Heart left ventricle (tissue), 13 donors: ENCODE measurements around the gene TMEM106A.
"Not testable (repeated sequence)": the region's sequence is repeated elsewhere in the genome, so short reads cannot be mapped to it uniquely, and the experiment has no call there.

Experiments
- POLR2A ChIP-seq, 2 donors: fragments of 450-650 bp; IDR thresholded peaks; one replicate each; pipeline ENCODE4 v1.6.1; 2017; ENCODE audit warnings: antibody characterized with exemption in 2 of 2, mild to moderate bottlenecking in 2 of 2, moderate library complexity in 2 of 2
- TF ChIP-seq, protein P1 (sequence below), 12 donors: fragments of 200-600 bp; sonication (generic) in 4 of 12; IDR thresholded peaks; one replicate each; pipeline versions ENCODE4 v1.5.0 to v1.8.0; 2018 to 2022; ENCODE audit warnings: antibody characterized with exemption in 12 of 12, mild to moderate bottlenecking in 5 of 12
- donor health status: ischemic (EF 13 %, LVEDD 7.1; RV severe dilation, severe dysfunction).
- donor health status: DM: no; HTN: yes; CAD: no.
- donor health status: DM: no; HTN: no; CAD: no.
- donor health status: ischemic (EF 25% LVEDD 6.9; RV normal size, moderate dysfunction).
- donor health status: ischemic (EF 25% LVEDD 5.7; RV mildly dilated, moderate dysfunction).
- donor health status: ischemic (EF 35%, LVEDD 5.7; RV mildly dilated, moderate dysfunction).
- donor health status: nonischemic (EF 11% LVEDD 7.7; RV severe dilation, severe dysfunction).
- donor health status: DM: yes; HTN: yes; CAD: no.
- donor health status: PGD.
- donor health status: ischemic (EF 29% LVEDD 5.4; RV normal size, mild dysfunction).
- donor health status: nonischemic (EF 23%, LVEDD 6.1; RV moderate dilation, normal function).

DNA sequence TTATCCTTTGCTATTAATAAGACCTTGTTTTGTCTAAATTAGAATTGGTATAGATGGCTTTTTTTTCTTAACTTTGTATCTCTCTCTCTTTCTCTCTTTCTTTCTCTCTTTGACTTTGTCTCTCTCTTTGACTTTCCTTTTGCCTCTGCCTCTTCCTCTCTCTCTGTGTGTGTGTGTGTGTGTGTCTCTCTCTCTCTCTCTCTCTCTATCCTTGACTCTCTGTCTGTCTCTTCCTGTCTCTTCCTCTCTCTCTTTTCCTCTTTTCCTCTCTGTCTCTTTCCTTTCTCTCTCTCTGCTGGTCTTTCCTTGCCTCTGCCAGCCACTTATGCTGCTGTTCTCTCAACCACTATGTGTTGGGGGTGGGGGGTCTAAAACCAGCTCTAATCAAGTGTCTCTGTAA lies 45.7 kb upstream of the TMEM106A start:
- TF ChIP-seq, protein P1, sequence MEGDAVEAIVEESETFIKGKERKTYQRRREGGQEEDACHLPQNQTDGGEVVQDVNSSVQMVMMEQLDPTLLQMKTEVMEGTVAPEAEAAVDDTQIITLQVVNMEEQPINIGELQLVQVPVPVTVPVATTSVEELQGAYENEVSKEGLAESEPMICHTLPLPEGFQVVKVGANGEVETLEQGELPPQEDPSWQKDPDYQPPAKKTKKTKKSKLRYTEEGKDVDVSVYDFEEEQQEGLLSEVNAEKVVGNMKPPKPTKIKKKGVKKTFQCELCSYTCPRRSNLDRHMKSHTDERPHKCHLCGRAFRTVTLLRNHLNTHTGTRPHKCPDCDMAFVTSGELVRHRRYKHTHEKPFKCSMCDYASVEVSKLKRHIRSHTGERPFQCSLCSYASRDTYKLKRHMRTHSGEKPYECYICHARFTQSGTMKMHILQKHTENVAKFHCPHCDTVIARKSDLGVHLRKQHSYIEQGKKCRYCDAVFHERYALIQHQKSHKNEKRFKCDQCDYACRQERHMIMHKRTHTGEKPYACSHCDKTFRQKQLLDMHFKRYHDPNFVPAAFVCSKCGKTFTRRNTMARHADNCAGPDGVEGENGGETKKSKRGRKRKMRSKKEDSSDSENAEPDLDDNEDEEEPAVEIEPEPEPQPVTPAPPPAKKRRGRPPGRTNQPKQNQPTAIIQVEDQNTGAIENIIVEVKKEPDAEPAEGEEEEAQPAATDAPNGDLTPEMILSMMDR (IDR thresholded peaks at IDR 0.05), result not testable (repeated sequence)
- not testable (repeated sequence) for TF ChIP-seq POLR2A (IDR thresholded peaks at IDR 0.05)
